Measurements from ENCODE around the gene TRAM2. TPM values are rescaled to one million over a fixed set of nuclear protein-coding genes. Genes with fewer than 3 reads are reported as not detected.

The TRAM2 gene
- total and polyA plus RNA-seq, 2 of the 13 experiments (the other 11 are each of a cell fraction or from before 2014, with no cell fraction given), result 49.1 to 72.5 TPM

DNA sequence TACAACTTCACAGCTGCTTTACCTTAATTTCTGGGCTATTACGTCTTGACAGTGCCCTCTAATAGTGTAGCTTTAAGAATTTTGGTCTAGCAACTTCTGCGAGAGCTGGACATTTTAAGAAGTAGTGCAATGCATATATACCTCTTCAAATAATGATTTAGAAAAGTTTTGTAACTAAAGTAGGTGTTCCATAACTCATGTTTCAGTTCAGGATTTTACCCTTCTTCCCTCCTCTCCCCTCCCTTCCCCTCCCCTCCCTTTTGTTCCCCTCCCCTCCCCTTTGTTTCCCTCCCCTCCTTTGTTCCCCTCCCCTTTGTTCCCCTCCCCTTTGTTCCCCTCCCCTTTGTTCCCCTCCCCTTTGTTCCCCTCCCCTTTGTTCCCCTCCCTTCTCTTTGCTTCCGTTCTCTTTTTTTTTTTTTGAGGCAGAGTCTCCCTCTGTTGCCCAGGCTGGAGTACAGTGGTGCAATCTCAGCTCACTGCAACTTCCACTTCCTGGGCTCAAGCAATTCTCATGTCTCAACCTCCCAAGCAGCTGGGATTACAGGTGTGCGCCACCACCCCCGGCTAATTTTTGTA, 28.8 kb upstream of the TRAM2 start (continued):
- TF ChIP-seq LCORL (IDR thresholded peaks at IDR 0.05), result no peak
- no peak for TF ChIP-seq LCORL (CRISPR knock-in tag; IDR thresholded peaks at IDR 0.05)
- TF ChIP-seq NR2F1 (CRISPR knock-in tag; IDR thresholded peaks at IDR 0.05), result no peak
- no peak for TF ChIP-seq MEIS2 (CRISPR knock-in tag; IDR thresholded peaks at IDR 0.05)
- no peak for TF ChIP-seq ZFP62 (CRISPR knock-in tag; IDR thresholded peaks at IDR 0.05)
- TF ChIP-seq SNAPC2 (CRISPR knock-in tag; IDR thresholded peaks at IDR 0.05), result no peak
- TF ChIP-seq RBFOX2 (IDR thresholded peaks at IDR 0.05; ENCODE audit: low read depth, low read length), result no peak
- TF ChIP-seq XRCC5 (optimal IDR thresholded peaks at IDR 0.05; ENCODE audit: low read length), result no peak
- no peak for TF ChIP-seq HIVEP1 (CRISPR knock-in tag; IDR thresholded peaks at IDR 0.05)
- TF ChIP-seq NKX3-1 (CRISPR knock-in tag; IDR thresholded peaks at IDR 0.05), result no peak
- peak; percentile 89 for TF ChIP-seq ZNF460 (CRISPR knock-in tag; IDR thresholded peaks at IDR 0.05; ENCODE audit: borderline replicate concordance)
- TF ChIP-seq, protein P1, sequence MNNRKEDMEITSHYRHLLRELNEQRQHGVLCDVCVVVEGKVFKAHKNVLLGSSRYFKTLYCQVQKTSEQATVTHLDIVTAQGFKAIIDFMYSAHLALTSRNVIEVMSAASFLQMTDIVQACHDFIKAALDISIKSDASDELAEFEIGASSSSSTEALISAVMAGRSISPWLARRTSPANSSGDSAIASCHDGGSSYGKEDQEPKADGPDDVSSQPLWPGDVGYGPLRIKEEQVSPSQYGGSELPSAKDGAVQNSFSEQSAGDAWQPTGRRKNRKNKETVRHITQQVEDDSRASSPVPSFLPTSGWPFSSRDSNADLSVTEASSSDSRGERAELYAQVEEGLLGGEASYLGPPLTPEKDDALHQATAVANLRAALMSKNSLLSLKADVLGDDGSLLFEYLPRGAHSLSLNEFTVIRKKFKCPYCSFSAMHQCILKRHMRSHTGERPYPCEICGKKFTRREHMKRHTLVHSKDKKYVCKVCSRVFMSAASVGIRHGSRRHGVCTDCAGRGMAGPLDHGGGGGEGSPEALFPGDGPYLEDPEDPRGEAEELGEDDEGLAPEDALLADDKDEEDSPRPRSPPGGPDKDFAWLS (CRISPR knock-in tag; IDR thresholded peaks at IDR 0.05; ENCODE audit: borderline replicate concordance), result no peak
- 0 out of 2 replicates have a peak, but pooled peaks have one; percentile 26 for TF ChIP-seq ZMYM3 (CRISPR knock-in tag; IDR thresholded peaks at IDR 0.05)
- no peak for TF ChIP-seq FOXK1 (CRISPR knock-in tag; IDR thresholded peaks at IDR 0.05; ENCODE audit: borderline replicate concordance, low read depth)
- TF ChIP-seq, protein P2, sequence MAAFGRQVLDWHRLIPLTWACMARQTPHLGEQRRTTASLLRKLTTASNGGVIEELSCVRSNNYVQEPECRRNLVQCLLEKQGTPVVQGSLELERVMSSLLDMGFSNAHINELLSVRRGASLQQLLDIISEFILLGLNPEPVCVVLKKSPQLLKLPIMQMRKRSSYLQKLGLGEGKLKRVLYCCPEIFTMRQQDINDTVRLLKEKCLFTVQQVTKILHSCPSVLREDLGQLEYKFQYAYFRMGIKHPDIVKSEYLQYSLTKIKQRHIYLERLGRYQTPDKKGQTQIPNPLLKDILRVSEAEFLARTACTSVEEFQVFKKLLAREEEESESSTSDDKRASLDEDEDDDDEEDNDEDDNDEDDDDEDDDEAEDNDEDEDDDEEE (CRISPR knock-in tag; IDR thresholded peaks at IDR 0.05), result no peak
- TF ChIP-seq ZIK1 (CRISPR knock-in tag; IDR thresholded peaks at IDR 0.05; ENCODE audit: borderline replicate concordance, low read depth), result no peak
- TF ChIP-seq, protein P3, sequence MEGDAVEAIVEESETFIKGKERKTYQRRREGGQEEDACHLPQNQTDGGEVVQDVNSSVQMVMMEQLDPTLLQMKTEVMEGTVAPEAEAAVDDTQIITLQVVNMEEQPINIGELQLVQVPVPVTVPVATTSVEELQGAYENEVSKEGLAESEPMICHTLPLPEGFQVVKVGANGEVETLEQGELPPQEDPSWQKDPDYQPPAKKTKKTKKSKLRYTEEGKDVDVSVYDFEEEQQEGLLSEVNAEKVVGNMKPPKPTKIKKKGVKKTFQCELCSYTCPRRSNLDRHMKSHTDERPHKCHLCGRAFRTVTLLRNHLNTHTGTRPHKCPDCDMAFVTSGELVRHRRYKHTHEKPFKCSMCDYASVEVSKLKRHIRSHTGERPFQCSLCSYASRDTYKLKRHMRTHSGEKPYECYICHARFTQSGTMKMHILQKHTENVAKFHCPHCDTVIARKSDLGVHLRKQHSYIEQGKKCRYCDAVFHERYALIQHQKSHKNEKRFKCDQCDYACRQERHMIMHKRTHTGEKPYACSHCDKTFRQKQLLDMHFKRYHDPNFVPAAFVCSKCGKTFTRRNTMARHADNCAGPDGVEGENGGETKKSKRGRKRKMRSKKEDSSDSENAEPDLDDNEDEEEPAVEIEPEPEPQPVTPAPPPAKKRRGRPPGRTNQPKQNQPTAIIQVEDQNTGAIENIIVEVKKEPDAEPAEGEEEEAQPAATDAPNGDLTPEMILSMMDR (CRISPR knock-in tag; IDR thresholded peaks at IDR 0.05), result peak; percentile 33
- TF ChIP-seq HNRNPK (IDR thresholded peaks at IDR 0.05; ENCODE audit: low read depth, low read length, poor library complexity, severe bottlenecking), result peak; percentile 99
- TF ChIP-seq, protein P4, sequence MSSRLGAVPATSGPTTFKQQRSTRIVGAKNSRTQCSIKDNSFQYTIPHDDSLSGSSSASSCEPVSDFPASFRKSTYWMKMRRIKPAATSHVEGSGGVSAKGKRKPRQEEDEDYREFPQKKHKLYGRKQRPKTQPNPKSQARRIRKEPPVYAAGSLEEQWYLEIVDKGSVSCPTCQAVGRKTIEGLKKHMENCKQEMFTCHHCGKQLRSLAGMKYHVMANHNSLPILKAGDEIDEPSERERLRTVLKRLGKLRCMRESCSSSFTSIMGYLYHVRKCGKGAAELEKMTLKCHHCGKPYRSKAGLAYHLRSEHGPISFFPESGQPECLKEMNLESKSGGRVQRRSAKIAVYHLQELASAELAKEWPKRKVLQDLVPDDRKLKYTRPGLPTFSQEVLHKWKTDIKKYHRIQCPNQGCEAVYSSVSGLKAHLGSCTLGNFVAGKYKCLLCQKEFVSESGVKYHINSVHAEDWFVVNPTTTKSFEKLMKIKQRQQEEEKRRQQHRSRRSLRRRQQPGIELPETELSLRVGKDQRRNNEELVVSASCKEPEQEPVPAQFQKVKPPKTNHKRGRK (CRISPR knock-in tag; IDR thresholded peaks at IDR 0.05), result no peak
- TF ChIP-seq PCBP1 (IDR thresholded peaks at IDR 0.05; ENCODE audit: borderline replicate concordance, low read depth, low read length), result 0 out of 2 replicates have a peak, but pooled peaks have one; percentile 41
- no peak for TF ChIP-seq IRX3 (CRISPR knock-in tag; IDR thresholded peaks at IDR 0.05; ENCODE audit: borderline replicate concordance, low read depth)

All from HepG2 (cell line).